H1 (cell line): ENCODE measurements around the gene ARHGDIG. TPM values are rescaled to one million over a fixed set of nuclear protein-coding genes. Genes with fewer than 3 reads are reported as not detected.

ENCODE experiments used
- GTF2F1 ChIP-seq: IDR thresholded peaks from 2 replicates; pipeline ENCODE4 v1.6.1; 2012; ENCODE audit warnings: low read depth, low read length, improper control_type of control experiment, borderline replicate concordance
- SUZ12 ChIP-seq: fragments of 200-600 bp; sonication (generic); IDR thresholded peaks from 2 replicates; pipeline ENCODE4 v1.6.1; 2012; ENCODE audit warnings: mild to moderate bottlenecking, inconsistent platforms, low read length, moderate library complexity, mixed read lengths
- polyA plus RNA-seq, 7 experiments: library from polyadenylated mRNA; depleted of rRNA in 3 of 7; stranded (reverse) in 5 of 7; unstranded in 2 of 7; fragments of >200 nt in 5 of 7; fragments of 200-250 nt in 2 of 7; gene quantifications; 1 replicate in 5 of 7; 2 replicates in 1 of 7; 4 replicates in 1 of 7; pipeline versions ENCODE4 v1.2.1 to v1.2.3, GENCODE V29; 2011 to 2013; ENCODE audit warnings: missing spikeins in 2 of 7, mixed read lengths in 2 of 7
- total RNA-seq: library from RNA; stranded (reverse); fragmentation: NEBNext Ultra II Directional; extraction: Animal tissue kit (Norgen Biotek cat#: 25700); gene quantifications from 2 replicates; pipeline ENCODE4 v1.2.1, GENCODE V29; 2021

ARHGDIG gene
- total and polyA plus RNA-seq, 2 of the 8 experiments (the other 6 are each of a cell fraction or from before 2014, with no cell fraction given) = 1.2 to 2.9 TPM

- peak; percentile 13; the same call in 1 of the 2 replicates for TF ChIP-seq SUZ12
- TF ChIP-seq GTF2F1 = no peak
Measured at GRCh38 chr16:280991-281659, 734 bp downstream of the ARHGDIG start (continued).
